Embryonic facial prominence (tissue), 1 donor: ENCODE results near the gene SIAE.
"Not testable (repeated sequence)": the region's sequence is repeated elsewhere in the genome, so short reads cannot be mapped to it uniquely, and the experiment has no call there.

Experiments
- DNase-seq: peaks from one replicate; pipeline ENCODE4 v3.0.0-alpha.2; 2016; ENCODE audit errors: extremely low spot score

Gene SIAE

DNA sequence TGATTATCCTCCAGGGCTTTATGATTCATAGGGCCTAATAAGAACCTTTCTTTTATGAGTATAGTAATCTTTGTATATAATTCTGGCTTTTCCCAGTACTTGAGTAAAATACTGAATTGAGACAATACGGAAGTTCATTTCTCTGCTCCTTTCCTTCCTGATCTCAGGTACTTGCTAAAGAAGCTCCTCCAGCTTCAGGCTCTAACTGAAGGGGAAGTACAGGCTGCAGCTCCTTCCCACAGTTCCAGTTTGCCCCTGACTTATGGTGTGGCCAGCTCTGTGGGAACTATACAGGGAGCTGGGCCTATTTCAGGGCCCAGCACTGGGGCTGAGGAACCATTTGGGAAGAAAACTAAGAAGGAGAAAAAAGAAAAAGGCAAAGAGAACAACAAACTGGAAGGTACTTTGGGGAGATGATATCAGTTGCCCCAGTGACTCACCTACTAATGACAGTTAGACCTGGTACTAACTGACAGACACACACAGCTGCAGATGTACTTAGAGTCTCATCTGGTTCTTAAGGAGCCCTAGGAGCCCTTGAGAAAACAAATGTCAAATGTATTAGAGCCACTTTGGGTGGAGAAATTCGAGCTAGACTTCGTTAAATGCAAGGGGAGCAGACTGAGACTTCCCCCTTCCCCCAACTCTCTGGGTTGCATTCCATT, 47.9 kb downstream of the SIAE start:
- DNase-seq: no peak

DNA sequence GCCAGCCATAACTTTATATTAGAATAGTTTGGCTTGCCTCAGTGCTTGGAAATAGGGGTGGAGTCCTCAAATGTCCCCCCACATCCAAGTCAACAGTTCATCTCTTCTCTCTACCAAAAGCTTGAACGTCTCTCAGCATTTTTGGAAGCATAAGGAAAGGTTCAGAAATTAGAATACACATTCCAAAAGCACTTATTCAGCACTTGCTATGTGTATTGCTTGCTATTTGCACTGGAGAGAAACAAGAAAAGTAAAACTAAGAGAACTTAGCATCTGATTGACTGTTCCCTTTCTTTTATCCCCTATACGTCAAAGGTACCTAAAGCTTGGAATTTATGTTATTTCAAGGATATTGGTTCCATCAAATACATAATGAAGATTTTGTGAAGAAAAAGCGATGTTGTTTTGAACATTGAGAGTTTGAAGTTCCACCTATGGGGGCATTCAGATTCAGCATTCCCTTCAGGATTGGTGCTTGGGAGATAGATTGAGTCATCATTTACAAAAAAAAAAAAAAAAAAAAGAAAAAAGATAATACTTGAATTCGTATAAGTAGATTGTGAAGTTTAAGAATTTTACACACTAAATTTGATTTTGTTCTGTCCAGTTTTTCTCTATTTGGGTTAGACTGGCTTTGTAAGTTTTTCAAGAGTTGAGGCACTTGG, 49.5 kb downstream of the SIAE start:
- no peak for DNase-seq

DNA sequence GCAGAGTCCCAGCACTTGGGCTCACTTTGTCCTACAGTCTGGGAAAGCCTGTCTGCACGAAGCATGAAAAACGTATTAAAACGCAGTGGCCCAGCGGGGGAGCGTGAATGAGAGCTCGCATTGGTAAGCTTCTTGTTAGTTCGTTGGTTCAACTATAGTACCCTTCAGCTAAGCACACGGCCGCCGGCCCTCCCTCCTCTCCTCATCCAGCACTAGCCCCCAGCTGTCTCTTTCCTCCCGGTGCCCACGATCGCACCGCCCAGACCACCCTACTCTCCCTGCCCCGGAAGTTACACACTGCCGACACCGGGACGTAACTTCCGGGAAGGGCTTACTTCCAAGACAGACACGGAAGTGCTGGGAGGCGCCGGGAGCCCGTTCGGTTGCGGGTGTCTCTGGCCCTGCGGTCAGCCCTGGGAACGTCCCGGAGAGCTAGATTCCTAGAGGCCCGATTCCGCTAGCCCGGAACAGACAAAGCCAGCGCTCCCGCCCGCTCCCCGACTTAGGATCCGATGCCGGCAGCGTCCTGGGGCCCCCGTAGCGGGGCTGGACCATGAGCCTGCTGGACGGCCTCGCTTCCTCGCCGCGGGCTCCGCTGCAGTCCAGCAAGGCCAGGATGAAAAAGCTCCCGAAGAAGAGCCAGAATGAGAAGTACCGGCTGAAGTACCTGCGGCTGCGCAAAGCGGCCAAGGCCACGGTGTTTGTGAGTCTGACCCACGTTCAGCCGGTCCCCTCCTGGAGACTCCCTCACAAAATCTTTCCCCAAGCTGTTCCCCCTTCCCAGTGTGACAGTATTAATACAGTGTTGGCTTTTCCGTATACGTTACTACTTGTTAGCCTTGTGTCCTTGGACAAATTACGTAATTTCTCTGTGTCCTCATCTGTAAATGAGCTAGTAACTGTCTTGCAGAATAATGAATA, 50.7 kb downstream of the SIAE start, which contains the start of gene TBRG1:
TBRG1 (plus strand) TSS at position 334 of the 921 bp plus-strand sequence; CDS start at position 554, 220 bp downstream.
- peak; percentile 90 for DNase-seq

DNA sequence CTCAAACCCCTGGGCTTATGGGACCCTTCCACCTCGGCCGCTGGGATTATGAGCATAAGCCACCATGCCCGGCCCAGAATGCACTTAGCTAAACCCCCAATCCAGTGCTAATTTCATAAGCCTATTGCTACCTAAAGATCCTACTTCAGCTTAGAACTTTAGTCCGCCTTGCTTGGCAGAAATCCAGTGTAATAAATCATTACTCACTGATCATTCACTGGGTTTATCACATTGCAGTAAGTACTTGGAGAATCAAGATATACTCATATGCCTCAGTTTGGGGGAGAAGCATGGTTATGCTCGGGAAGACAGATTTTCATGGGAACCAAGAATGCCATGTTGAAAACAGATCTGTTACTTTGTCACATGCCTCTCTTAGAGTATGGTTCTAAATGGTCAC, 54.7 kb downstream of the SIAE start:
- no peak for DNase-seq

DNA sequence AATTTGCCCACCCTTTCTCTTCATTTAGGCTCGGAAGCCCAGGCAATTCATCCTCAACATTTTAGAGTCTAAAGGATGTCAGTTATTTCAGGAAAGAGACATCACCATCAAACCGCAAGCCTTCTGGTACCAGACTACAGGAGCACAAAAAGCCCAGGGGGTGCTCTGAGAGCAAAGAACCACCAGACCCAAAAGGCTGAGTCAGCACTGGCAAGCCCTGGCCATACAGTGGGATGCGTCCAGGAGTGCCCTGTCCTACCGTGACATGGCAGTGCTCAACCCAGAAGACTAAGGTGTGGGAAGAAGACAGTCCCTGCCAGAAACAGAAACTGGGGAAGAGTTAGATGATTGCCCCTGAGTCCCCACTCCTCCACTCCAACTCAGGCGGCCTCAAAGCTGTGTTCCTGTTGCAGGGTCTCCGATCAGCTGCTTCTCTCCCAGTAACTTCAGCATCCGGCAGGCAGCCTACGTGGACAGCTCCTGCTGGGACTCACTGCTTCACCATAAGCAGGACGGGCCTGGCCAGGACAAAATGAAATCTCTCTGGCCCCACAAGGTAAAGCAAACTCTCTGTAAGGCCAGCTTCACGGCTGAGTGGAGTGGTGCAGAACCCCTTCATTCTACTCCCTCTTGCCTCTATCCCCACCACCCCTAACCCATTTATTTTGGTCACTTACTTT, 60.8 kb downstream of the SIAE start:
- no peak for DNase-seq

DNA sequence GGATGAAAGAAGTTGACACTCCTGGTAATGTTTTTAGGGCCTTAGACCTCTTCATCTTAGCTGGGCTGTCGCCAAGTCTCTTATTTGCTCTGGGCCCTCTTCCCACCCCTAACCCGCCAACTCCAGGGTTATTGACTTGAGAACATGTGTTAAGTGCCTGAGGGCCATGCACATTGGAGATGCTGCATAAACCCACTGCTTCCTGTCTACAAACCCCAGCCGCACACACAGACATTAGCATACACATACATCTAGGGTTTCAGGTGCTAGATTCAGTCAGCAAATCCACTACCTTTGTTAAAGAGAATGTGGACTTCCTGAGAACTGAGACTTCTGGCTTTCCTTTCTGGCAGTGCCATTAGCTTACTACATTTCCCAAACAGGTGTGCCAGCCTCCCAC, 61.5 kb downstream of the SIAE start:
- DNase-seq: no peak

DNA sequence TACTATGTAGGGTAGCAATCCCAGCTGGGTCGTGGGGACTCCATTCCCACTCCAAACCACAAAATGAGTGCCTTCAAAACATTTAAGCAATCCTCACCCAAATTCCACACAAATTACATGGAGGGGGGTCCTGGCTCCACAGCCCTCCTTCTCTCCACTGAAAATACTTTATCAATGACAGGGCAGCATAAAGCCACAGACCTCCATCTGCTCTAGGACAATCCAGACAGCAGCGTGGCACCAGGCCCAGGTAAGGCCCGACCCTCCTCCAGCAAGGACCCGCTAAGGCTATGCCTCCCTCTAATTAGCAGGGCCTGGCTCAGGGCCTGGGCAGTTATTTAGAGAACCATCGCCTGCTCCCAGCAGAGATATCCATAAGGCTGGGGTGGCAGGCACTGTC, 62.5 kb downstream of the SIAE start, which contains the start of gene PANX3:
PANX3 (plus strand) TSS at position 365 of the 400 bp plus-strand sequence. CDS start 129 bp downstream, outside the sequence.
- no peak for DNase-seq

DNA sequence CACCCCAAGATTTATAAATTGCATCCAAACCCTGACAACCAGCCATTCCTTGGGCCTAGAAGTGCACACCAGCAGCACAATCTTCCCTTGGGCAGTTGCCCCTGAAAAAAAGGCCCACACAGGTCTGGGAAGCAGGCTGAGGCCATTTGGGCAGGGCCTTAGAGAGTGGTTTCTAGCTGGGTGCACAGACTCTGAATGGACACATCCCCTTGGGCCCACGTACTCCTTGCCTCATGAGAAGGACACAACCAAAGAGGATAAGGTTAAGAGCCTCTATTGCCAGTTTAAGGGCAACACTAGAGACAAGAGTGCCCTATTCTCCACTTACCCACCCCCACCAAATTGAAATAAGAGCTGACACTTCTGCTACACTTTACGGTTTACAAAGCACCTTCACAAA, 63.2 kb downstream of the SIAE start:
- DNase-seq: no peak

DNA sequence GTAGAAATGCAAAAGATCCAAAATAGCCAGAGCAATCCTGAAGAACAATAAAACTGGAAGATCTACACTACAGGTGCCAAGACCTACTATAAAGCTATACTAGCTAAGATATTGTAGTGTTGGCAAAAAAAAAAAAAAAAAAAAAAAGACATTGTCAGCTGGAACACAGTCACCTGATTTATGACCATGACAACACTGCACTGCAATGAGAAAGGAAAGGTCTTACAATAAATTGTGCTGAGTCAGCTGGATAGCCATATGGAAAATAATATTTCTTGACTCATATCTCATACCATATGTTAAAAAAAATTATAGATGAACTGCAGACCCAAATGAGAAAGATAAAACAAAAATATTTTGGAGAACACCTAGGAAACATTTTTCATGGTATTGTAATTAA, 65.4 kb downstream of the SIAE start:
- DNase-seq: no peak

DNA sequence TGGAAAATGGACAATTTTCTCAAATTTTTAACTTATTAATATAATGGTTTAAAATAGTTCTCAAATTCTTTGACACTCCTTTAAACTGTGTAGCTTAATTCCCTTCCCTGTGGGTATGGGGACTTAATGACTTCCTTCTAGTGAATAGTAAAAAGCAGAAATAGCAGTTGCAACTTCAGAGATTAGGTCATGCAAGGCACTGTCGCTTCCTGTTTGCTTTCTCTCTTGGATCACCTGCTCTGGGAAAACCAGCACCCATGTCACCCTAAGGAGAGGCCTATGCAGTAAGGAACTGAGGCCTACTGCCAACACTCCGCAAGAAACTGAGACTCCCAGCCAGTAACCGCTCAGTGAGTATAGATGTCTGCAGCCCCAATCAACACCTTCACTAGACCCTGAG, 67.8 kb downstream of the SIAE start:
- DNase-seq: no peak

DNA sequence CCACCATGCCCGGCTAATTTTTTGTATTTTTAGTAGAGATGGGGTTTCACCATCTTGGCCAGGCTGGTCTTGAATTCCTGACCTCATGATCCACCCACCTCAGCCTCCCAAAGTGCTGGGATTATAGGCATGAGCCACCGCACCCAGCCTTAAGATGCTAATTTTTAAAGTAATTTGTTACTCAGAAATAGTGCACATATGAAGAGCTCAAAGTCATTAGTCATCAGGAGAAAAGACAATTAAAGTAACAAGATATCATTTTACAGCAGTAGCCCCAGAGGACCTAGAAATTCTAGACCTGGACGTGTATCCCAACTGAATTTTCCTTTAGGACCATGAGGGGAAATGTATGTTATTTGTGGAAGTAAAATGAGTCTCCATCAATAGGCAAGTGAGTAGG, 70.8 kb downstream of the SIAE start:
- DNase-seq: not testable (repeated sequence)

DNA sequence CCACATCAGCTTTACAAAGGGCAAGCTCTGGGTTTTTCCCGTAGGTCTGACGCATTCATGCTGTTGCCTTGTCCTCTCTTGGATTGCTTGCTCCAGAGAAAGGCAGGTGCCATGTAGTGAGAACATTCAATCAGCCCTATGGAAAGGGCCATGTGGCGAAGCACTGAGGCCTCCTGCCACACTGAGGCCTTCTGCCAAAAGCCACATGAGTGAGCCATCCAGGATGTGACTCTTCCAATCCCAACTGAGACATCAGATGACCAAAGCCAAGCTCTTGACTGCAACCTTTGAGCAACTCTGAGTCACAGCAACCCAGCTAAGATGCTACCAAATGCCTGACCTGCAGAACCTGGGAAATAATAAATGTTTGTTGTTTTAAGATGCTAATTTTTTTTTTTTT, 71.3 kb downstream of the SIAE start:
- DNase-seq: no peak

DNA sequence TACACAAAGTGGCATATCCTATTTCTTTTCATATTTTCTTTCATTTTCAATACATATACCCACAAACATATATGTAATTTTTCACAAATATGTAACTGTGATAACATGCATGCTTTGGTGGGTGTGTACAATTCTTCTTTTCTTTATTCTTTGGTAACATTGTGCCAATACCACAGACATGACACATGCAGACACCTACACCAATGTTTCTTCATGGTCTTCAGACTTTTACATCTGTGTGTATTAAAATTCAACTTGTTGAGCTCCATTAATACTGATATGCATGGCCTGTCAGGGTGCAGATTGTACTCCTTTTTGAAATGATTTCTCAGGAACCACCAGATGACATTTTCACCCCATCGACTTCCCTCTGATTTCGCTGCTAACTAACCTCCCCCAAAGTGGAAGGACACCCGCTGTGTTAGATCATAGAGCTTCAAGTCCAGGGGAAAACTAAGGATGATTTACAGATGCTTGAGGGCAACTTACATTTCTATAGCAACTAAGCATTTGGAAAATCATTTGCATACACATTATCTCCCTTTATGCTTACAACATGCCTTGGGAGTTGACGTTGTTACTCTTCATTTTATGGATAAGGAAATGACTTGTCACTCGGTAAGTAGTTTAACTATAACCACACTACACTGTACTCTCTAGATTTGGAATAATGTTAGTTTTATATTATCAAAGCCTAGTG, 72.8 kb downstream of the SIAE start:
- DNase-seq: no peak

DNA sequence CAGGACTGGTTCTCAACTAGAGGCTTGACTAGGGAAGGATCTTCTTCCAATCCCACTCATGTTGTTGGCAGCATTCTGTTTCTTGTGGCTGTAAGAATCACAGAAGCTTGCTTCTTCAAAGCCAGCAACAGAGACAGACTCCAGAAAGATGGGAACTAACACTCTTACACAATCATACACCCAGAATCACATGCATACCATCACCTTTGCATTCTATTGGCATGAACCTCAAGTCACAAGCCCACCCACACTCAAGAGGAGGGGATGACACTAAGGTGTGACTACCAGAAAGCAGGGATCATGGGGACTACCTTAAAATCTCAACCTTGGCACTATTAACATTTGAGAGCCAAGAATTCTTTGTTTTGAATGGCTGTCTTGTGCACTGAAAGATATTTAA, 75.9 kb downstream of the SIAE start:
- DNase-seq: no peak

DNA sequence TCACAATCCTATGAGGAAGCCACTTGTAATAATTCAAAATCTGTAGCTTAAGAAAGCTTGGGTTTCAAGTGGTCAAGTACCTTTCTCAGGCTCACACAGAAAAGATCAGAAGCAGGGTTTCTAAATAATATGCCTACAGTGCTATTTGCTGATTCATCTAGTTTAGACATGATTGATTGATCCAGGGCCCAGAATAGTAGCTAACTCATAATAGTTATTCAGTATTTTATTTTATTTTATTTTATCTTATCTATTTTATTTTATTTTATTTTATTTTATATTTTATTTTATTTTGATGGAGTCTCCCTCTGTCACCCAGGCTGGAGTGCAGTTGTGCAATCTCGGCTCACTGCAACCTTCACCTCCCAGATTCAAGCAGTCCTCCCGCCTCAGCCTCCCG, 78.2 kb downstream of the SIAE start:
- no peak for DNase-seq

DNA sequence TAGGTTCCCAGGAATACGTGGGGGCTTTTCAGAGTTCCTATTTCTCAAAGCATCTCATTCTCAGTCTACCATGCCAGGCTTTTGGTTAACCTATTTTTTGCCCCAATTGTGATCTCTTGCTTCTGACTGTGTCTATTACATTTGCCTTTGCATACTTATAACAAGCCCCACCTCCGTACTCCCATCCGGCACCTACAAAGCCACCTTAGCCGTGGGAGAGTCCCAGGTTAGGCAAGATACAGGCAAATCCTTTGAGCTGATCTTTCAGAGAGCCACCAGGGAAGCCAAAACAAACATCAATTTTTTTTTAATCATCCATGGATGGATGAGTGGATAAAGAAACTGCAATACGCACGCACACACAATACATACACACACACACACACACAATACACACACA, 80.9 kb downstream of the SIAE start:
- no peak for DNase-seq

DNA sequence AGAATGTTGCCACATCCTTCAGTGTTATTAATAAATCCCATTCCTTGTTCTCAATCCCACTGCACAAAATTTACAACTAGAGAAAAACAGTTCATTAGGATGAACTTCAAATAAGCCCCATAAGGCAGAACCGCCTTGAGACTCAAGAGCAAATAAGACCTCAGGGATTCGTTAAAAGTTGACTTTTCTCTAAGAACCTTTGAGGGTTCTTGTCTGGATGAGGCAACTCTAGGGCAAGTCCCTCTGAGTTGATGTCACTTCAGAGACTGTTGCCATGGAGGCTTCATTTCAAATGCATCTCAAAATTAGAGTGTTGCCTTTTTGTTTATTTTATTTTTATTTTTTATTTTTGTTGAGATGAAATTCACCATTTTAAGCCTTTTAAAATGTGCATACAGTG, 82.1 kb downstream of the SIAE start:
- DNase-seq: no peak

DNA sequence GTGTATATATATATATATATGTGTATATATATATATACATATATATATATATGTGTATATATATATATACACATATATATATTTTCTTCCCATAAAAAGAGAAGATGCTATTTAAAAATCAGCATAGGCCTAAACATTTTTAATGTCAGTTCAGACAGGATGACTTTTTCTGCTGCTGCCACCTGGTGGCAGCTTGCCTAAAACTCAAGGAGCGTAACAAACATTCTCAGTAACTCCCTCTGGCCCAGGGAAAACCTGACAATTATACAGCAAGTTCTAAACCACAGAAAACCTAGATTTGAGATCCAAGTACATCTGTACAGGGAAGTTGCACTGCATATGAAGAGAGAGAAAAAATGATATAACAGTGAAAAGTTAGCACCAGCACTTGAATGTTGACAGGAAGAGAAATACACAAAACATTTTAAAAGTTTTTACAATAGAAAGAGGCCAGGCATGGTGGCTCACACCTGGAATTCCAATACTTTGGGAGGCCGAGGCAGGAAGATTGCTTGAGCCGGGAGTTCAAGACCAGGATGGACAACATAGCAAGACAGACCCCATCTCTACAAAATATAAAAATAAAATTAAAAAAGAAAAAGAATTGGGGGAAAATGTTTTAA, 87.2 kb downstream of the SIAE start:
- DNase-seq: peak; percentile 36

DNA sequence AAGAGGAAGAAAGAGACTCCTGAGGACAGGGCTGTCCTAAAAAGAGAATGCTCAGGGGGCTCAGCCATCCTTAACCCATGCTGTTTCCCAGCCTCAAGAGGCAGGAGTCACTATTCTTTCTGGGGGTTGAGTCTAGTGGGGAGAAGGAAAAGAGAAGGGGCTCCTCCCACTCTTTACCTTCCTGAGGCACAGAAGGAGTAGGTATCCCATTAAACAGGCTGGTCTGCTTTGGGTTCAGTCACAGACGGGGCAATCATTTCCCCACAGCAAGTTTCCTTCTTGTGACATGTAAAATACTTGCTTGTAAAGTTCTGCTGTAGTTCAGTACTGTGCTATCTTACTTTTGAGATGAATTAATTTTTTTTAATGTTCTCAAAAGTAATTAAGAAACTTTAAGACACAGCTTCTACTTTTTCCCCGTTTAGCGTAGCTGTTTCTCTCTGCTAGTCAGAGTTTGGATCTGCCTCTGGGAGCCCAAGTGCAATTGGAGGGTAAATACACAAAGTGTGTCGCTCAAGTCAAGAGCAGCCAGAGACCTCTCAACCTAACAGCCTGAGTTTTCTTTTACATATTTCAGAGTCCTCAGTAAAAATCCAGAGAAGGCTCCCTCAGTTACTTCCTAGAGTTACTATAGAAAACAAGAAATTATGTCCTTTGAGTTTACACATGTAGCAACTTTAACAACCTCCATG, 88.7 kb downstream of the SIAE start:
- DNase-seq: no peak

DNA sequence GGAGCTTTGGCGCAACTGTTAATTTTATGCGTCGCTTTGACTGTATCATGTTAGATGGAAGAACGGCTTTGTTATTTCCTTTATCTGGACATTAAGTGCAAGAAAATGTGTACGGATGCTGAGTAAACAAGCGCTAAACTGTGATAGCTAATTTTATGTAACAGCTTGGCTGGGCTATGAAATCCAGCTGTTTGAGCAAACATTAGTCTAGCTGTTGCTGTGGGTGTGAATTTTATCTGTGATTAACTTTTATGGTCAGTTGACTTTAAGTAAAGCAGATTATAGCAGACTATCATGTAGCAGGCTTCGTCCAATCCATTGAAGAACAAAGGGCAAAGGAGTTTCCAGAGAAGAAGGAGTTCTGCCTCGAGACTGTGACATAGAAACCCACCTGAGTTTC, 89.8 kb downstream of the SIAE start:
- DNase-seq: no peak
